Measurements from ENCODE around the gene ARRDC5.

GRCh38 chr19:4933528-4933927 lies 30.8 kb upstream of the ARRDC5 start:
- no peak for TF ChIP-seq CTCF (IDR thresholded peaks at IDR 0.05; ENCODE audit: insufficient read depth, low read depth, low read length)
- no peak for TF ChIP-seq EZH2 (IDR thresholded peaks at IDR 0.05; ENCODE audit: insufficient read depth, low read length)

All from astrocyte (in vitro differentiated cells and primary cell).